ENCODE results near the gene FOXO1.

GRCh38 chr13:40571338-40571963 is 95.0 kb downstream of the FOXO1 start:
- TF ChIP-seq CTCF (IDR thresholded peaks at IDR 0.05) (no peak), POLR2A (IDR thresholded peaks at IDR 0.05) (no peak)
